SHP77 treated with DMSO at 0.1 percent for 48 hours (cell line): ENCODE data around the gene C2orf76.
"Not testable (repeated sequence)": the region's sequence is repeated elsewhere in the genome, so short reads cannot be mapped to it uniquely, and the experiment has no call there.

Experiments
- DNase-seq: peaks from one replicate; lab custom pipeline; 2025; lab: John Stamatoyannopoulos, UW

Gene C2orf76

DNA sequence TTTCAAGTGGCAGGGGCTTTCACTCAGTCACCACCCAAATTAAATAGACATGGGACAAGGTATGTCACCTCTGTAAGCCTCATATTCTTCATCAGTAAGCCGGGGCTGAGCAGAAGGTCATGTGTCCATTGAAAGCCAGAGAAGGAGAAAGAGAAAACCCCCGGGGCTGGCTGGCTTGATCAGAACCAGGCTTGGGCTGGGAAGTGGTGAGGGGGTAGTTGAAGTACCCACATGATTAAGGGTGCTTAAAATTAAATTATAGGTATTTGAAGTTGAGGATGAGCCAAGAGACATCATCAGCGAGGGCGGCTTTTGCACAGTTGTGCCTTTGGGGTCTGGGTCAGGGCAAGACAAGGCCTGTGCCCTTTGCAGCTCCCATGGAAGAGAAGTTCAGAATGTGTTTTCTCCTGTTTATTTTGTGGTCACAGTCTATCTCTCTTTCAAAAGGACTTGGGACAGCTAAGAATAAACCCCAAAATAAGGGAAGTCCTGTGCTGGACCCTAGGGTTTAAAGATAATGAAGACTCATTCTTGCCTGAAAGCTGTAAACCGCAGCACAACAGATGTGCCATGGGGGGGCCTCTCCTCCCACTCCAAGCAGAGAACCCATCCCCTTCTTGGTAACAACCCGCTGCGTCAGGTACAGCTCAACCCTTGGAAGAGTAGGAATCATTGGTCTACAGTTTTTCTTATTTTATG, 10.8 kb upstream of the C2orf76 start:
- DNase-seq, result no peak

DNA sequence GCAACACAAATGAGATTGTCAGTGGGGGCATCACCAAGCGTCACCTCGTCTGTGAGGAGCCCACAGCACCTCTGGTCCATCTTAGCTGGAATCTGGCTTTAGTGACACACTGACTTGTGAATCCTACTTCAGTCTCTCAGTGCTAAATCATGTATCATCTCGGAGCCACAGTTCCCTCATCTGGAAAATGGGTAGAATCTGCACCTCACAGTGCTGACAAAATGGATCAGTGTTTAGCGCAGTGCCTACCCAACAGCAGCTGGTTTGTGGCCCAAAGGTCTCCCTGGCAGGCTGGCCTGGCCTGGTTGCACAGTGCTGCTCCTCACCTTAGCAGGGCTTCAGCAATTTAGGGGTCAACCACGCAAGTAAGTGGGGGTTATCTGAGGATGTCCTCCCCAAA, 10.2 kb upstream of the C2orf76 start:
- no peak for DNase-seq

DNA sequence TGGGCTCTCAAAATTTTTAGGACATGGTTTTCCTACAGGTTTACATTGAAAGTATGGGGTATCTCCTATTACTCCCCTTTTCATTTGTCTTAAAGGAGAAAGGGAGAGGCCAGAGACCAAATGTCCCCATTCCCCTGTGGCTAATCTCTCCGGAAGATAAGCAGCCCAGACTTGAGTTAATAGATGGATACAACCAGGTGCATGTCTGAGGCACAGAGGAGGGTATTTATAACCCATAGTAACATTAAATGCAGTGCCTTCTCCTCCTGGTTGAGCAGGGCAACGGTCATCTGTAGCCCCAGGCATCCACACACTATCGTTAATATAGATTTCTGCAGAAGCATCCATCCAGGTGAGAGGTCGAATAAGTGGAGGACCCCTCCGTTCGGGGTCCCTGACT, 9.8 kb upstream of the C2orf76 start:
- DNase-seq, result not testable (repeated sequence)

DNA sequence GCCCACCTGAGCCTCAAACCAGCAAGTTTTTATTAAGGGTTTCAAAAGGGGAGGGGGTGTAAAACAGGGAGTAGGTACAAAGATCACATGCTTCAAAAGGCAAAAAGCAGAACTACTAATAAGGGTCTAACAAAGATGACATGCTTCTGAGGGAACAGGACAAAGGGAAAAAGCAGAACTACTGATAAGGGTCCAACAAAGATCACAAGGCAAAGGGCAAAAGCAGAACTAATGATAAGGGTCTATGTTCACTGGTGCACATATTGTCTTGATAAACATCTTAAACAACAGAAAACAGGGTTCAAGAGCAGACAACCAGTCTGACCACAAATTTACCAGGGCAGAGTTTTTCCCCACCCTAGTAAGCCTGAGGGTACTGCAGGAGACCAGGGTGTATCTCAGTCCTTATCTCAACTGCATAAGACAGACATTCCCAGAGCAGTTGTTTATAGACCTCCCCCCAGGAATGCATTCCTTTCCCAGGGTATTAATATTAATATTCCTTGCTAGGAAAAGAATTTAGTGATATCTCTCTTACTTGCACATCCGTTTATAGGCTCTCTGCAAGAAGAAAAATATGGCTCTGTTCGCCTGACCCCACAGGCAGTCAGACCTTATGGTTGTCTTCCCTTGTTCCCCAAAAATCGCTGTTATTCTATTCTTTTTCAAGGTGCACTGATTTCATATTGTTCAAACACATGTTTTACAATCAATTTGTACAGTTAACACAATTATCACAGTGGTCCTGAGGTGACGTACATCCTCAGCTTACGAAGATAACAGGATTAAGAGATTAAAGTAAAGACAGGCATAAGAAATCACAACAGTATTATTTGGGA, 7.5 kb upstream of the C2orf76 start:
- DNase-seq, result not testable (repeated sequence)

DNA sequence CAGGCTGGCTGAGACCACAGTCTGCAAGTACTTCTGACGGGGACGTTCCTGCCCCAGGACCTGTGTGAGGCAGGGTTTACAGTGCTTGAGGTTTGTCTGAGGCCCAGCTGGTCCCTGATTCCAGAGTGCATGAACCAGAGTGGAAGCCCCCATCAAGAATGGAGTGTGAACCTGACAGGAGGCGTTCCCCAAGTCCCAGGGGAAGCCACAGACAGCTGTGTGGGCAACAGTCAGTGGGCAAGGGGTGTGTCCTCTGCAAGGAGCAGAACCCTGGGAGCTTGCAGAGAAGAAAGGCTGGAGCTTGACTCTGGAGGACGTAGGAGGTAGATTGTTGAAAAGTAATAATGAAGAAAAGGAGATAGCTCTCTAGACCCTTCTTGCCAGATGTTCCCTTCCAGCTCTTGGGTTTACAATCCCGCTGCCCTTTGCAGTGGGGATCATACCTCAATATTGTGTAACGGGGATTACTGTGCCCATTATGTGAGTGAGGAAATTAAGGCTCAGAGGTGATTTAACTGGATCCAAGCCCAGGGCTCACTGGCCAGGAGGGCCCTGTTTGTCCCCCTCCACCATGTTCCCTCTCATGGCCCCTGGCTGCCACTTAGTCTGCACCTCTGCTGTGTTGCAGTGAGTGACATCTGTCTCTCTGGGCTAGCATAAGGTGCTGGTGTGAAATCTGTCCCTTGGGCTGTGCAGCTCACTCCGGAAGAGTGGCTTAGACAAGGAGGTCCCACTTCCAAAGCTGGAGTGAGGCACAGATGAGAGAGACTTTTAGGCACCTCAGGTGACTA, 6.3 kb upstream of the C2orf76 start:
- no peak for DNase-seq

DNA sequence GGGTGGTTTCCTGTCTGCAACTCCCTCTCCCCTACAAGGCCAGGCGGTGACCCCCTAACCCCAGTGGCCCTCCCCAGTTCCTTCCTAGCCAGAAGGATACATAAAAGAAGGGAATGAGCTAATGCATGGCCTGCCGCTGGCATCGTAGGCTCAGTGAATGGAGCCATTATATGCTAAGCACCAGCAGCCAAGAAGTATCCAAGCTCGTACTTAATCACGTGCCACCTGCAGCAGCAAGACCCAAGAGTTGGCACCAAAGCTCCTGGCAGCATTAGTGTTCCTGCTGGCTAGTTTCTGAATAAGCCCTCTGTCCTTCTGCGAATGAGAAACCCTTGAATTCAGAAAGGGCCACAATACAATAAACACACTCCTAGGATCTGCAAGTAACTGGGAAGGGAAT, 4.5 kb upstream of the C2orf76 start:
- DNase-seq, result no peak

DNA sequence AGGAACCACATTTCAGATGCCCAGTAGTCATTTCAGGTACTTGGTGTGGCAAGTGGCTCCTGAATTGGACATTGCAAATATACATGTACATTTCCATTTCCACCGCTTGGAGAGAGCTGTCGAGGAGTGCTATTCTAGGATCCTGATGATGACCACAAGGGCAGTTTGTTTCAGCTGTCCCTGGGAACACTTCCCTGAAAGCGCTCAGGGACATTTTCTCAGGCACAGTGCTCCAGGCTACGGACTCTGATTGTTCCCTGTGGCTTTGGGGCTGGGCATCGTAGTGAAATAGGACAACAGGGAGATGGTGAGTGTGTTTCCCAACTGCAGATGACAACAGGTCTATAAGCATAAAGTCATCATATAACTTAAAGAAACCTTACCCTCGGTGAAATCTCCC, 3.2 kb upstream of the C2orf76 start:
- no peak for DNase-seq

DNA sequence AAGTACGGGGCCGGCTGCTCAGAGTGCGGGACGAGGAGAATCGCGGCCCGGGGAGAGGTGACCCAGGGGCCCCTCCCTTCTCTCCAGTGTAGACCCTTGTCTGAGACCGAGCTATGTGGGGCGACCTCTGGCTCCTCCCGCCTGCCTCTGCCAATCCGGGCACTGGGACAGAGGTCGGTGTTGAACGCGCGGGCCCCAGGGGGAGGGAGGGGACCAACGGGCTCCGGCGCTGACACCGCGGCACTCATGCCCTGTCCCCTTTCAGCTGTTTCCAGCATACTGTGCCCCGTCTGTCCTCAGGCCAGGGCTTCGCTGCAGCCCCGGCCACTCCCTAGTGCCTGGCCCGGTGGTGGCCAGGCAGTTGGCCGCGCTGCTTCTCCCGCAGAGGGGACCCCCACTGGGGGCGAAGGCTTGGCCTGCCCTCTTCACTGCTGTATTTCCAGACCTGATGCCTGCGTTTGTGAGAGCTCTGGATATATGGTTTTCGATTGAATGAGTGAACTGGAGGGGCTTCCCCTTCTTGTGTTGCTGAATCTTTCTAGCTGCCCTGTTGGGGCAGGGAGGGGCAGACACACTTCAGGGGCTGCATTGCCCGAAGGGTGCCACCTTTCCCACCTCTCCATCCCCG, 952 bp upstream of the C2orf76 start:
- no peak for DNase-seq

DNA sequence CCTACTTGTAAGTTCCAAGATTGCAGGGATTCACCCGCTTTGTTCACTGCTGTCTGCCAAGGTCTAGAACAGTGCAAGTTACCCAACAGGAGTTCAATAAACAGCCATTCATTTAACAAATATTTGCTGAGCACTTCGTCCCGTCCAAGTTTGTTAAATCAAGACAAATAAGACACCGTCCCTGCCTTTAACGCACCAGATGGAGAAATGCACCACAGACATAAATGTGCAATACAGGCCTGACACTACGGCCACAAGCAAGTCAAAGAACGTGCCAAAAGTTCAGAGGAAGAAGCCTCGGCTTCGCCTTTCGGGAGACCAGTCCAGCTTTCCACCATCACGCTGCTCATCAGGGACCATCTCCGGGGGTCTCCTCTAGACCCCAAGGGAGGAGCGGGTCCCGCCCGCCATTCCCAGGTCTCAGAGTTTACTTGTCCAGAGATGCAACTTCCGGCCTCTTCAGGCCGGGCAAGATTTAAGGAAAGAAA, 429 bp downstream of the C2orf76 start:
- DNase-seq, result no peak

DNA sequence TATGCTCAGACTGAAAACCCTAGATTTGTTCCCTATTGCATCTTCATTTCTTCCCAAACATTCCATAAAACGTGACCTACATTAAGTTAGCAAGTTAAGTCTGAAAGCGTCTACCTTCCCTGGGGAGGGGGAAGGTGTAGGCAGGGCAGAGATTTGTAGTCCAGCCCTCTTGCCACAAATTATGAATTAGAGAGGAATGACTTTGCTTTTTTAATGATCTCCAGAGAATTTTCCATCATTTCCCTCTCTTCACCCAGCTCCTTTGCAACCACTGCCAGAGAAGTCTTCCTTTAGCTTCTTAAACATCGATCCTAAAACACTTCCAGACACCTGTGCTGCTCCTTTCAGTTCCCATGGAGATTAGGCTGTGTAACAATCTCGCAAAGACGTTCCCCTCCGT, 1.2 kb downstream of the C2orf76 start:
- DNase-seq, result no peak

DNA sequence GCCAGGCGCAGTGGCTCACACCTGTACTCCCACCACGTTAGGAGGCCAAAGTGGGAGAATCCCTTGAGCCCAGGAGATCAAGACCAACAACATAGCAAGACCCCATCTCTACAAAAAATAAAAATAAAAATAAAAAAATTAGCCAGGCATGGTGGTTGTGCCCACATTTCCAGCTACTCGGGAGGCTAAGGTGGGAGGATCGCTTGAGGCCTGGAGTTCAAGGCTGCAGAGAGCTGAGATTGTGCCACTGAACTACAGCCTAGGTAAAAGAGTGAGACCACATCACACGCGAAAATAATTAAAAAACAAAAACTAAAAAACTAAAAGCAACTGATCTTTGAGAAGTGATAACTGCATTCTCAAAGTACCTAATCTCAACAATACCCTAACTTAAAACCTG, 1.8 kb downstream of the C2orf76 start:
- DNase-seq, result no peak

DNA sequence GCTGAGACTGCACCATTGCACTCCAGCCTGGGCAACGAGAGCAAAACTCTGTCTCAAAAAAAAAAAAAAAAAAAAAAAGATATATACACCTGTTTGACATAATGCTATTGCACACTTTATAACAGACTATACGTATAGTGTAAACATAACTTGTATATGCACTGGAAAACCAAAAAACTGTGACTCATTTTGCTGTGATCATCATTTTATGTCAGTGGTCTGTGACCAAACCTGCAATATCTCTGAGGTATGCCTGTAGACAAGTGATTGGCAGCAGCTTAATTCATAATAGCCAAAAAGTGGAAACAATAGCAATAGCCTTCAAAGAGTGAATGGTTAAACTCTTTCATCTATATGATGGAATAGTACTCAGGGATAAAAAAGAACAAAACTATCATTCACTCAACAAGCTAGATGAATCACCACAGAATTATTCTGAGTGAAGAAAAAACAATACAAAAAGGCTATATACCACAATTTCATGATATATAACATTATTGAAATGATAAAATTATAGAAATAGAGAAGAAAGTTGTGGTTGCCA, 6.1 kb downstream of the C2orf76 start:
- no peak for DNase-seq

DNA sequence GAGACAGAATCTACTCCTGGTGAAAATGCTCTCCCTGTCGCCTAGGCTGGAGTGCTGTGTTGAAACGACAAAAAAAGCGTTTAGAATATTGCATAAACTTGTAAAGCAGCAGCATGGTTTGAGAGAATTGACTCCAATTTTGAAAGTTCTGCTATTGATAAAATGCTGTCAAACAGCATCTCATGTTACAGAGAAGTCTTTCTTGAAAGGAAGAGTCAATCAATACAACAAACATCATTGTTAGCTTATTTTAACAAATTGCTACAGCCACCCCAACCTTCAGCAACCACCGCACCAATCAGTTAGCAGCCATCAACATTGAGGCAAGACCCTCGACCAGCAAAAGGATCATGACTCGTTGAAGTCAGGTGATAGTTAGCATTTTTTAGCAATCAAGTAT, 6.9 kb downstream of the C2orf76 start:
- DNase-seq, result no peak

DNA sequence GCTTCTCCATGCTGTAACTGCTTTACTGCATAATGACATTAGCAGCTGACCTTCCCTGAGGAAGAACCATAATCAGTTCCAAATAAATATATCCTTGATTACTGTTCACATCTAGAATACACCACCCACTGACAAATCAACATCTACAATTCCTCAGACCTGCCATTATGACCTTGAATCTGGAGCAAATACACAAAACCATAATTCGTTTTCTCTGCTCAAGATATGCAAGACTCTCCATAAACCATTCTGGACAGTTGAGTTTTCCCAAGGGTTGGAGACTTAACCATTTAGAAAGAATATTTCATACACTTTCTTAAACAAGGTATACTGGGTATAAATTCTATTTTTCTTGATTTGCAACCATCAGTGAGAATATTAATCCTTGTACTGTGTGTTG, 11.8 kb downstream of the C2orf76 start:
- no peak for DNase-seq

DNA sequence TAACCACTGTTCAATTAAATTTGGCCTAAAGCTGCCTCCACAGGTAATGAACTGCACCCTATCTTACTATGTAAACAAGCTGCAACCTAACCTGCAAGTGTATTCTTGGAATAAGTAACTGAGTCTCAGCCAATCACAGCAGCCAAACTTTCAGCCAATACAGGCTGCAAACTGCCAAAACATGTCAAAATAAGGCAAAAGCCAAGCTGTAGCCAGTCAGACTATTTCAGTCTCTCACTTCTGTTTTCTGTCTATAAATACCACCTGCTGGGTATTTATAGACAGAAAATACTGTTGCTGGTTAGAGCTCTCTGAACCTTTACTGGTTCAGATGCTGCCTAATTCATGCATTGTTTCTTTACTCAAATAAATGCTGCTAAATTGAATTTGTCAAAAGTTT, 14.3 kb downstream of the C2orf76 start:
- DNase-seq, result no peak

DNA sequence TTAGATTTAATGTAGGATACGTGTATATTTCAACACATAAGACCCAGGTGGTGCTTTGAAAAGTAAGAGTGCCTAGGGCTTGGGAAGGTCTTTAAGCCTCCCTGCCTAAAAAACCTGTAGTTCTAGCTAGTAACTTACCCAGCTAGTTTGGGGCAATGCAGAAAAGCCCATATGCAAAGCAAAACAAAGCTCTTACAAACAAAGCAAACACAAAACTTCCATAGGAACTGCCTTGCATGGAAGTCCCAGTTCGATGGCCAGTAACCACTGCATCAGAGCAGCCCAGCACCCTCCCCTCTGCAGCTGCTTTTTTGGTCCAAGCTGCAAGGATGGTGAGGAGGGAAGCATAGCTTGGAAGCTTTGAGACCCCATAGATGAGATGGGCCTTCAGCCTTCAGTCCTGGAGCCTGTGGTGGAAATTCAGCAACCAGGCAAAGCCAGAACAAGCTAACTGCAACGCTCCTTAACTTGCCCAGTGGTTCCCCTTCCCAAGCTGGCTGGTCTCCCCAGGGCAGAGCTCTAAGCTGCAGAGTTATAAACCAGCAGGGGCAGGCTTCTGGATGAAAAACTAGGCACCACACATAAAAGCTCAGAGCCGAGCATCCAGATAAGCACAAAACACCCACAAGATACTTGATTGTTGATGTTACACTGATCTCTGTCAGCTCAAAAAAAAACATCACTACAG, 16.2 kb downstream of the C2orf76 start:
- no peak for DNase-seq

DNA sequence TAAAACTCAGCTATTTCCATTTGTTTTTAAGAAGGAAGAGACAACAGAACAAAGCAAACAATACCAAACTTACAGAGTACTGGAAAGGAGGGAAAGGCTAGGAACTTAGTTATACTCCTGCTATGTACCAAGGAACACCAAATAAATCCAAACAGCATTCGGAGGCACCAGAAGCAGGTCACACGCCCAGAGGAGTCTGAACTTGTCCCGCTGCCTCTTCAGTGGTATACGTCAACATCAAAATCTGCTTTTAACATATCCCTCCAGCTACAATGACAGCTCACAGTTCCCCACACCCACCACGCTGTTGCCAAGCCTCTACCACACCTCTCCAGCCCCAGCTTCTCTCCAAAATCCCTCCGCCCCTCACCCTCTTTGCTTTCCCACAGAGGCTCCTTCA, 17.3 kb downstream of the C2orf76 start:
- no peak for DNase-seq

DNA sequence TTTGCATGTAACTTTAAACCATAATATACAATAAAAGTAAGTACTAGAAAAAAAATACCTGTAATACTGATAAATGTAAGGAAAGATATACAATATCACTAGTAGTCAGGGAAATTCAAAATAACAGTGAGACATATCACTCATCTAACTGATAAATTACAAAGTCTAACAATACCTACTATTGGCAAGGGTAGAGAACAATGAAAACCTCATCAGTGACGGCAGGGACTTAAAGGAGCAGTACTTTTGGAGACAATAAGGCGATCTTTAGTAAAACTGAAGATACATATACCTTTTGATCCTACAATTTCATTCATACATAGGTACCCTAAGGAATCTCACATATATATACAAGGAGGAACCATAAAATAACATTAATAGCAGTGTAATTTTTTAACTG, 24.9 kb downstream of the C2orf76 start:
- no peak for DNase-seq

DNA sequence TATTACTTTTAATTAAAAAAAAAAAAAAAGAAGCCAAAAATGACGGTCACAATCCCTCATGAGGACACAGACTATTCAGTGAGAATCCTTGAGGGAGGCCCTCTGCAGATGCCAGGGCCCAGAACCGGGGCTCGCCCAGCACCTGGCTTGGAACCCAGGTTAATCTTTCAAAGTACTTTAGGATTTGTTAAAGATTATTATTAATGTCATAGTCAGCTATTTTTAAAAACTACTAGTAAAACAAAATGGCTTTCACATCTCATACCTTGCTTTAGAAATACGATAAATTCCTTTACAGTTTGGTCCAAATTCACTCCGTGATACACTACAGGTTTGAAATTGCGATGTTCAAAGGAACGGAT, 27.1 kb downstream of the C2orf76 start:
- DNase-seq, result no peak

DNA sequence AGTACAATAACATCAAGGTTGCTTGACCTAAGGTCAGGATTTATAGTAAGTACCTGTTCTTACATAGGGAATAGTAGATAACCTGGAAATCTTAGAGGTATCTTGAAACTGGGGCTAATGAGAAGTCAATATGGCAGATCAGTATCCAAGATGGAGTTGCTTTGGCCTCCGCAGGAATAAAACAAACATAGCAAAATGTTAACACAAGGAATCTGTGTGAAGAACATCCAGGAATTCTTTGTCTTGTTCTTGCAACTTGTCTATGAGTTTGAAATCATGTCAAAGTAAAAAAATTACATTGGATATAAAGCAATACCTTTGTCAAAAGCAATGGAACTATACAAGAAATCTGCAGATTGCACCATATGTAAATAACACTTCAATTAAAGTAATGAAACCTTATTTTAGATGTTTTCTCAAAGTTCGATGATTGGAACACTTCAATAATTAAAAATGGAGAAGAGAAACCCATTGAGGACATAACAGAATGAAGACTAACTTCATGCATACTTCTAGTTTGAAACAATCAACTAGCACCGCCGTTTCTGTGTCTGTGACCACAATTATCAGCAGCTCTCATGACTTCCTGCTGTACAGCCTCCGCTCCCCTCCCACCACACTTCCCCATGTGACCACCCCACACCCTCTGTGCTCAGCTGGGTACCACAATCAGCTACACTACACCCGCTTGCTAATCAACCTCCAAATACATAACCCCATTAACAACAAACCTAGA, 27.6 kb downstream of the C2orf76 start:
- DNase-seq, result no peak

DNA sequence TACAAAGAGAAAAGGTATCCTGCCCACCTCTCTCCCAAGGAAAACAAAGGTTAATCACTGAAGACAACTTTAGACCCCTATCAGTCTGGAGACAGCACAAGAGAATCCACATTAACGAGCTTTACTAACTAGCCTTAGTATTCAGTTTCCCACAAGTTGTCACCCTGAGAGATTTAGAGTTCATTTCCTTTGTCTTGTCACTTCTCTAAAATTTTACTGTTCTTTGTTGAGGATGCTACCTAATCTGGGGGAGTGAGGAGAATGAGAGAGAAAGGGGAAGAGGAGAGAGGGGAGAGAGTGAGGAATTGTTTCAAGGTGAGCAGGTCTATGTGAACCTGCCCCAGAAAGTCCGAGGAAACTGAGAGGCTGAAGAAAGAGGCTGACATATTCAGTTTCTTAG, 28.4 kb downstream of the C2orf76 start:
- DNase-seq, result no peak
